TTC549 (cell line): ENCODE results near the gene EFNA5.
"Not testable (repeated sequence)": the region's sequence is repeated elsewhere in the genome, so short reads cannot be mapped to it uniquely, and the experiment has no call there.

Experiments used
- FAIRE-seq: peaks from 2 replicates; lab custom pipeline; 2012; peaks lifted over from hg19 to GRCh38; lab: Jason Lieb, UNC

Gene EFNA5

DNA sequence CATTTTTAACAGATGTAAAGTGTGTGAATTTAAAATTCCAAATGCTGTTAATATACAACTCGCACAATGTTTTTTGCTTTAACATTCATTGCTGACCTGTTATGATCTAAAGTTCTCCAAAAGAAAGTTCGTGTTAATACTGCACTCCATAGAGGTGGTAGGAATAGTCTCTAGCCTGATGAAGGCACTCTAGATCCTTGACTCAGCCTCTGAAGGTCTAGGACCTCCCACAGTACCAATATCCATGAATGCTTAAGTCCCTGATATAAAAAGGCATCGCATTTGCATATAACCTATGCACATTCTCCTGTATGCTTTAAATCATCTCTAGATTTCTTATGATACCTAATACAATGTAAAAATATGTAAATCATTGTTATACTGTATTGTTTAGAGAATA lies 213.6 kb downstream of the EFNA5 start:
- FAIRE-seq, result no peak

DNA sequence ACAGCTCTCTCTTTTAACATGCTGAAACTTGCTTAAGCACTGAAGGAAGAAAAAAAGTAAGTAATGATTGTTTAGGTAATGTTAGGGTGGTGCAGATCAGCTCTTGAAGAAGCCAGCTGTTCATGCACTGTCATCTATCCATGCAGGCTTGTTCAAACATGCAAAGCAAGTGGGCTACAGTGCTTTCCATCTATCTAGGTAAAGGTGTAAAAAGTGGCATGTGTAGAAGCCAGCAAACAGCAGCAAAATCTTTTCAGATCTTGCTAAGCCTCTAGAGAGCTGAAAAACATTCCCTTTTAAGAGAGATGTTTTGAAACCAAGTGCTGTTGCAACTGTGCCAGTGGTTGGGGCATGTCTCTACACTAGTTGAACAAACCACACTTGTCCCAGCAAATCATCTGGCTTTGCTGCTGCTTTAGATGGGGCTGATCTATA lies 214.4 kb downstream of the EFNA5 start:
- no peak for FAIRE-seq

DNA sequence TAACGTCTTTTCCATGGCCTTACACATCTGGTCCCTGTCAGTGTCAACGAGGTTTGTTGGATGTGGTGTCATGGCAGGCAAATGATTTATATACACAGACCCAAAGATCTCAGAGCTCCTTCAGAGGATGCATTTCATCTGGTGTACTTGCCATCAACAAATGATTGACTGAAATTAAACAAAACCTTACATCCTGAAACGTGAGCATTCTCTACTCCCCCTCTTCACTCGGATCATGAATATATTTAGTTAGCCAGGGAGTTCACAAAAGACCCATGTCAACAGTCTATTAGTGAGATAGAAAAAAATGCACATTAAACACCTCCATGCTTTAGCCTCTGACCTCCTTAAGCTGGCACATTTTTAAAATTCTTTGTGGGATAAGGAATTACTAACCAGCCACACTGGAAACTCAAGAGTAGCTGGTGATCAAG lies 215.6 kb downstream of the EFNA5 start:
- no peak for FAIRE-seq

DNA sequence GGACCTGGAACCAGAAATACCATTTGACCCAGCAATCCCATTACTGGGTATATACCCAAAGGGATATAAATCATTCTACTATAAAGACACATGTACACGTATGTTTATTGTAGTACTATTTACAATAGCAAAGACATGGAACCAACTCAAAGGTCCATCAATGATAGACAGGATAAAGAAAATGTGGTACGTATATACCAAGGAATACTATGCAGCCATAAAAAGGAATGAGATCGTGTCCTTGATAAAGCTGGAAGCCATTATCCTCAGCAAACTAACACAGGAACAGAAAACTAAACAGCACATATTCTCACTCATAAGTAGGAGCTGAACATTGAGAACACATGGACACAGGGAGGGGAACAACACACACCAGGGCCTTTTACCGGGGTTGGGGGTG lies 218.9 kb downstream of the EFNA5 start:
- not testable (repeated sequence) for FAIRE-seq

DNA sequence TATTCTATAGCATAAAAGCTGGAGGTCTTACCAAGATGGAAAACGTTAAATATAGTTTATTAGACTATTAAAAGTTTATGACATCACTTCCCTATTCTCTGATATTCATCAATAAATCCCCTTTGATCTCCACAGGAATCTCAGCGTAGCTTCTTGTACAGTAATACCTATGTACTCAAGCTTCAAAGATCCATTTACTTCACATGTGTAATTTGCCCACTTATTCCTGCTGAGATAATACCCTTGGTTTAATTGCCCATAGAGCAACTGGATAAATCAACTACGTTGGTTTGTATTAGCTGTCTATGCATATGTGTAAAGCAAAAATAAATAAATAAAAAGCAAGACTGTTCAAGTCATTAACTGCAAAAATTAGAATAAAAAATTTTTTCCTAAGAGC lies 219.7 kb downstream of the EFNA5 start:
- no peak for FAIRE-seq

DNA sequence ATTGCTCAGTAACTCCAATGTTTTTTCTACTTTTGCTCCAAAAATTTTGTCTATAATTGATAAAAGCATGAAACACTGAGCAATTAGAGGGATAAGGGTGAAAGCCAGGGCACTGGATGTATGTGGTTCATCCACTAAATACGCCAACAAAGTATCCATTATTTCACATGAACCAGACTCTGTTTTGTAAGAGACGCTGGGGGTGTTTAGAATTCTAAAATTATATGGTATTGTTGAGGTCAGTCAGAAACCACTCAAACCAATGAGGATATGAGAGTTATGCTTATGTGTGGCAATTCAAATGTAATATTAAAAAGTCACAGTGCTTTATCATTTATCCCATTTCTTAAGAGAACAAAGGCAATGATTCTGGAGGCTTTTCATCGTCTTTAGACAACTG lies 220.2 kb downstream of the EFNA5 start:
- no peak for FAIRE-seq

DNA sequence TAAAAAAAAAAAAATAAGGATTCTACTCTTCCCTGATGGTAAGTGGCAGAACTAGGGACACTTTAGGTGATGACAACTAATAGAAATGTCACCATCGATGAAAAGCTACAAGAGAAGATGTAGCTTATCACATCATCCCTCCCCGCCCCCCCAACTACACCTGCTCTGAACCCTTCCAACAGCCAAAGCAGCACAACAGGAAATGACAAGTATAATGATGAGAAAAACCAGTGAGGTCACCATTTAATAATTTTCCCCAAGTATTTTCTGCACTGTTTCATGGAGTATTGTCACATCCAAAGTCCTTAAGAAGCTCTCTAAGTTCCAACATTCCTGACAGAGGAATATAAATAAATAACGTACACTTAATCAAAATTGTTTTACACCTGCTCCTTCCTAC lies 221.4 kb downstream of the EFNA5 start:
- no peak for FAIRE-seq

DNA sequence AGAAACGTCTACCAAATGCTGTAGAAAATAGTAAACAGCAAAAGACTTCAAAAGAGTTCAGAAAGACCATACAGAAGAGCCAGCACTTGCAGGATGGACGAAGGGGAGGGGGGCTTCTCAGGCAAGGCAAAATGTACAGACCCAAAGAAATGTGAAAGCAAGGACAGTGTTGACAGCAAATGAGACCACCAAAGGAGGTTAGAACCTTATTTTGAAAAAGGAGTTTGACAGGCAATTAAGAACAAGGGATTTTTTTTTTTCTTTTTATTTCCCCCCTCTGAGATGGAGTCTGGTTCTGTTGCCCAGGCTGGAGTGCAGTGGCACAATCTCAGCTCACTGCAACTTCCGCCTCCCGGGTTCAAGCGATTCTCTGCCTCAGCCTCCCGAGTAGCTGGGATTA lies 223.2 kb downstream of the EFNA5 start:
- no peak for FAIRE-seq

DNA sequence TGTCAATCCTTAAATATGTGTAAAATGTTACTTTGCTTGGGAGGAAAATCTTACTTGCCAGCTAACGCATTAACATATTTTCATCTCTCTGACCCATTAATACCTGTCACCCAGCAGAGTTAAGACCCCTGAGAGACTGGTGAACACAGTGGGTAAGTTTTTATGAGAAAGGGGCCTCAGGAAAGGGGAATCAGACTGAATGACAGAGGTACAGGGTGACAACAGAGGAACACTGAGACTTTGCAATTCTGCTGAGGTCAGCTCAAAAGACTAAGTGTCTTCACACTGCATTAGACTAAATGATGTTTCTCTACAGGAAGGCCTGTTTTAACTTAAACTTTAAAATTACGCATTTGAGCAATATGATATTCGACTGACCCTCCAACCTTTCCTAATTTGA lies 223.8 kb downstream of the EFNA5 start:
- no peak for FAIRE-seq

DNA sequence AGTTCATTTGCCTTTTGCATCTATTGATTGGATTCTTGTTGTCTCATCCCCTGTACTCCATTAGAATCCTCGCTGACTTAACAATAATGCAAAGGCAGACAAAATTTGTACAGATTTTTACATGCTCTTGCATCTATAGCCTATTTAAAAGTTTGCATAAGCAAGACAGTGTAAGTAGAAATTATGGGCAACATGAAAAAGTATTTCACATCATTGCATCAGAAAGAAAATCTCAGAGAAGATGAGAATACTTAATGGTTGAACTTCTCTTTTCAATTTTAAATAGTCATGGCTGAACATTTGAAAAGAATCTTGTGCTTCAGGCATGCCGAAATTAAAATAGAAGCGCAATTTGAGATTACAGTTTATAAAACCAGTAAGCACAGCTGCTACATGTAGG lies 226.4 kb downstream of the EFNA5 start:
- no peak for FAIRE-seq

DNA sequence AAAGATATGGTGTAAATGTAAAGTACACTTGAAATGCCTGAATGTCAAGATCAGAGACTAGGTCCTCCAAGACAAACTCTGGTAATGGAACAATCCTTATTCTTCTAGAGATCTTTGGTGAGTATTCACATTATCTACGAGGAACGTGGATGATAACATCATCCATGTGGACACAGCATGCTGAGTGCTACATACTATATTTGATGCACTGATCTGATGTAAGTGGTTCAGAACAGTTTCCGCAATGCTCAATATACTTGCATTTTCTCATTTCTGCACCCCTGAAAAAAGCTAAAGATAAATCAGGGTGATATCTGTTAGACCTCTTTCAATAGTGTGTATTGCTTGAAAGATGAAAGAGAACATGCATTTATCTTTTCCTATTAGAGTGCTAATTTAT lies 226.8 kb downstream of the EFNA5 start:
- no peak for FAIRE-seq

DNA sequence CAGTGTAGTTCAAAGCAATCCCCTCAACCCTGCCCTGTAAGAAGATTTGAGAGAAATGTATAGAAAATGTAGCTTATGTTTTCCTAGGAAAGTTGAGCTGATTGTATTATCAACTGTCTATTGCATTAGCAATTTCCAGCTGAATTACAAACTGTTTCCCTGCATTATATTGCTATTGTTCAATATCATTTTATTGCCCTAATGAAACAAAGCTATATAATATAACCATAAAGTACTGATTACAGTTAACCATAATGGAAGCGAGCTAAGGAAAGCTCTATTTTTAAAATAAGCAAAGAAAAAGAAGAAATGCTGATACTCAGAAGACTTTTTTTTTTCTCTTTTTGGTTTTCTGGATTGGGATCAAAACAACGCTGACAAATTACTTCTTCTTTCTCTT lies 228.3 kb downstream of the EFNA5 start:
- FAIRE-seq, result no peak

DNA sequence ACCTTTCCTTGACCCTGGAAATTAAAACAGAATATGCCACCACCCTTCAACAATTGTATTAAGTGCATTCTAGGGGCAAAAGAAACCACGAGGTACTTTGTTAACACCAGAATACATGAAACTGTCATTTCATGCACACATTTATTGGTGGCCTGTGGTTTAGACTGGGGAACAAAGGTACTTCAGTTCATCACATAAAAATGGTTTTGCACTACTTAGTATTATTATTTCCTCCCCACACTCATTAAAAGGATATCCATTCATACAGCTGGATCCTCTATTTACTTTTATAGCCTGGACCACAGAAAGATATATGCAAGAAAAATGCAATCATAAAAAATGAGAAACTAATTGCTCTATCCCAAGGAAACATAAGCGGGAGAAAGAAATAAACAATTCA lies 230.9 kb downstream of the EFNA5 start:
- no peak for FAIRE-seq

DNA sequence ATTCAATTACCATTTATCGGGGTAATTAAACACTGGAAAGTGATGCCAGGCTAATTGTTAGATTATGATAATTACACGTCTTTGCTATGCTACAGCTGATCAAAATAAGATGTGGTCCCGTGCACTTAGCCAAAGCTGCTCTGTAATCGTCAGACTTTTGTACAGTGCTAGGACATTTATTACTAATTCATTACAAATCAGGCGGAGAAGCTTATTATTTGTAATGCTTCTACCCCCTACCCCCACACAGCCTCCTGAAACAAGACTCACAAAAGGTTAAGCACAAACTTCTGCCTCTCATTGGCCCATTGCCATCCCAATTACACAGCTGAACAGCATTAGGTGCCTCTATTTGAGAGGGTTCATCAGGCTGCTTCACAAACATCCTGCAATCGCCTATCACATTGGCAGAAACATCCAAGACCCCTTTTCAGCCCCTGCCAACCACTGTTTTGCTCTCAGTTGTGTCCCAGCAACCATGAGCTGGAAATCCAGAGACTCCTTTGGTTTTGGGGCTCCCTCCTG lies 232.7 kb downstream of the EFNA5 start:
- no peak for FAIRE-seq

DNA sequence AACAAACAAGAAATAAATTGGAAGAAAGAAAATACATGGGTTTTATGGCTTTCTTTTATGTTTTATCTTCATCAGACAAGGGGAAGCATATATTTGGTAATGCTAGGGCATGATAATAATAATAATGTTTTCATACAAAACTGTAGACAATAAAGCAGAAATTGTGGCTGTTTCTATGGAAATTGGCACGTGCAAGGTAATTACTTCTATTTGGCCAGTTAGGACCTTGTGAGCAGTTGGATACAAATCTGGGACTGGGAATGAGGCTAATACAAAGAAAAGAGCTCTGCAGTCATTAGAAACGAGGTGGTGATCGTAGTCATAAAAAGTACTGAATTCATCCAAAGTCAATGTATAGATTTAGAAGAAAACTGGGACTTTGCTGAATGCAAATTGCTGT lies 233.6 kb downstream of the EFNA5 start:
- no peak for FAIRE-seq

DNA sequence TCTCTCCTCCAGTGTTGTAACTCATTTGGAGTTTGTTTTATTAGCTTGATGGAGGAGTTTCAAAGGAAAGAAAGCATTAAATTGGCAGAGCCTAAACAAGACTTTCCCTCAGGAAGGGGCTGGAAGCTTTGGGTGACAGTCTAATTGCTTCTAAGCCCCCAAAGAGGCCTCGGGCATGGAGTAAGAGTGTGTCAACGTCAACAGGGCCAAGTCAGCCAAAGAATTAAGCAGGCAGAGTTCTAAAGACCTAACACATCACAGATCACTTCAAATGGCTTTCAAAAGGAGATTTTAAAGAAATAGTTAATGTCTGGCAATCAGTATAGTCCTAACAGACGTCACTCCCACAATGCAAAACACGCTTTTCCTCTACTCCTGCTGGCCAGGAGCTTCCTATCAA lies 234.5 kb downstream of the EFNA5 start:
- no peak for FAIRE-seq

DNA sequence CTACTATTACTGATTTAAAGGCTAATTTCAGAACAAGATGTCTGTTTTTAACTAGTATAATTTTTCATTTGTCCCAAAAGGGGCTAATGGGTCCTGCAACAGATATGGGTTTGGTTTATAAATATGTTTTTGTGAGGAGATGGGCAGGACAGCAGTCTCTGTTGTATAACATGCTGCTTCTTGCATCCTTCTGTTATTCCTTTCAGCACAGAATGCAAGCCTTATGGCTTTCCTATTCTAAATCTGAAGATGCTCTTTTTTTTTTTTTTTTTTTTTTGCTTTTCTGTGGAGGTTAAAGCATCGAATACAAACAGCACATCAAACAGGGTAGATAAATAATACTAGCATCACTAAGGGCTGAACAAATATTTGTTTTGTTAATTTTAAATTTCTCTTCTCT lies 235.7 kb downstream of the EFNA5 start:
- FAIRE-seq, result no peak

DNA sequence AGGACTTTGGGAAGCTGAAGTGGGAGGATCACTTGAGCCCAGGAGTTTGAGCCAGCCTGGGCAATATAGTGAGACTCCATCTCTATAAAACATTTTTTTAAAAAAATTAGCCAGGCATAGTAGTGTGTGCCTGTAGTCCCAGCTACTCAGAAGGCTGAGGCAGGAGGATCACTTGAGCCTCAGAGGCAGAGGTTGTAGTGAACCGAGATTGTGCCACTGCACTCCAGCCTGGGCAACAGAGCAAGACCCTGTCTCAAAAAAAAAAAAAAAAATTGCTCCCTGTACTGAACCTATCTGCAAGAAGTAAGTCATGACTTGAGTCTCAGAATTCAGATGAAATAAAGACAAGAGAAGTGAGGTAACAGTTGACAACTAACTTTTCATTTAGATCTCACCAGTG lies 237.1 kb downstream of the EFNA5 start:
- FAIRE-seq, result not testable (repeated sequence)

DNA sequence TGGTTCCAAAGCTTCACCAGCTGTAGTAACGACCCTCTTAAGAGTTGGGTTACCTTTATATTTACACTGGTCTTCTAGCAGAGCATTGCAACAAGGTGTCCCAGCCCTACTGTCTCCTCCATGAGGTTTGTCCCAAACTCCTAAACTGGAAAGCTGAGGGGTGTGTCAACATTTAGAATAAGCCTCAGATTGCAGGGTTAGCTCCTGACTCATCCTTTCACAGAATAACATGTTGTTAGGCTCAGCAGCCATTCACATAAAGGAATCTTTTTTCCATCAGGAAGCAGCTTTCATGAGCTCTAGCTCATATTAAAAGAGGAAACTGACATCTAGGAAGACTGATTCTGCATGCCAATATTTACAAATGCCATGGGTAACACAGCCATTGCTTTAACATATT lies 238.7 kb downstream of the EFNA5 start:
- FAIRE-seq, result no peak

DNA sequence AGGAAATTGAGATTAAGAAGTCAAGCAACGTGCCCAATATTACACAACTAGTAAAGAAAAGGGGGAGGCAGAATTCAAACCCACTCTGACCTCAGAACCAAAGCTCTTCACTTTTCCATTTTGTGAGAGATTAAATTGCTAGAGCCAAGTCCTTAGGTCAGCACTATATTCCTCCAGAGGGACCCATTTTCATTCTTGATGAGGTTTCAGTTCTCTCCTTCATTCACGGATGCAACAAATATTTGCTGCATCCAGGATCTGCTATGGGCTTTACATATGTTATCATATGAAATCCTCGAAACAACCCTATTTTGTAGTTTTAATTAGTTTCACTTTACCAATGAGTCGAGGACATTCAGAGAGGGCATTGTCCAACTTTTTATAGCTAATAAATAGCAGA lies 239.2 kb downstream of the EFNA5 start:
- no peak for FAIRE-seq

DNA sequence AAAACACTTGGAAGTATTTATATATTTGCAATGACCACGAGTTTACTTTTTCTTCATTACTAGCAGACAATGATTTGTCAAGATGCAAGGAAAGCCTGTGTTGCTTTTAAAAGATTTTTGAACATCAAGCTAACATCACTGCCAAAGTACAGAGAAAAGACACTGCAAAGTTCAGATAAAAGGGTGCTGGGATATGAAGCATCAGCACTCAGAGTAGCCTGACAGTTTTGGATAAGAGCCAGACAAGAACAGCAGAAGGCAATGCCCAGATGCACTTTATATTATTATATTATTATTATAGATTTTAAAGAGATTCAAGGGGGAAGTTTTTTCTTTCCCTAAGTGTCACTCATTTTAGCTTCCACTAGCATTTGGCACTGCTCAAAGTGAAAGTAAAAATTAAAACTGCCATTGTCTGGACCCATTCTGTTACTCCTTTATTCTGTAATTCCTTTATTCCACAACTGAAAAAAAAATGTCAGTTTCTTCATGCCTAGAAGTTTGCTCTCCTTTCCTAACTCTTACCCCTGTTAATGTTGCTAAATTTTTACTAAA lies 240.6 kb downstream of the EFNA5 start:
- no peak for FAIRE-seq

DNA sequence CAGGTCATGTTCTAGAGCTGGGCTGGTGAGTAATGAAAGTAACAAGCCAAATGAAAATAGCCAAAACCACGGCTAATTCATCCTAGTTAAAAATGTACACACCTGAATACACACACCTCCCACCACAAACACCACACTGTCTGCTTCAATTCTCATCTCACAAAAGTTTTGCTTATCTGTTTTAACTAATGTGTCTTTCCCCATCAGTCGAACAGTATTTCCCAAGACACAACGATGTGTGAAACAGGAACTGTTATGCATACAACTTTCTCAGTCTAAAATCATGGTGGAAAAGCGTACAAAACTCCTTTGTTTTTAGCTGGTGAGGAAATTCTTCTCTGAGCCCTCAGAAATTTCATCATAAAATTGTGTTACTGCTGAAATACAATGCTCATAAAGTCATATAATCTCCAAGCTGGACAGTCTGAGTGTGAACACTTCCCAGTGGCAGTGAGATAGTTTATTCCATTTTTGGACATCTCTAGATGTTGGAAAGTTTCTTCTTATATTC lies 242.4 kb downstream of the EFNA5 start:
- no peak for FAIRE-seq

DNA sequence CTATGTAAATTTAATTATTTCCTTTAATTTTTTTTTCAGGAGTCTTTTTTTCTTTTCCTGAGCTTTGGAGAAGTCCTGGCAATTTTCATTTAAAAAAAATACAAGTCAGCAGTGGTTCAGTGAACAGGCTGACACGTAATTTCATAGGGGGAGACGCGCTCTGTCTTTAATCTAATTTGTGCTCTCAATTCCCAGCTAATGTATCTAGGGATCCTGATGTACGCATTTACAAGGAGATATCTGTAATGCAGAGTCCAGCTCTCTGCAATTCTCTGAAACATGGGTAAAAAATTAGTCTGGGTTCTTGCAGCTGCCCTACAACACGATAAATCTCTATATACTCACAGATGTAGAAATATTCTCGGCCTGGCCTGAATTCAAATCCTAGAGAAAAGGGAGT lies 243.9 kb downstream of the EFNA5 start:
- no peak for FAIRE-seq

DNA sequence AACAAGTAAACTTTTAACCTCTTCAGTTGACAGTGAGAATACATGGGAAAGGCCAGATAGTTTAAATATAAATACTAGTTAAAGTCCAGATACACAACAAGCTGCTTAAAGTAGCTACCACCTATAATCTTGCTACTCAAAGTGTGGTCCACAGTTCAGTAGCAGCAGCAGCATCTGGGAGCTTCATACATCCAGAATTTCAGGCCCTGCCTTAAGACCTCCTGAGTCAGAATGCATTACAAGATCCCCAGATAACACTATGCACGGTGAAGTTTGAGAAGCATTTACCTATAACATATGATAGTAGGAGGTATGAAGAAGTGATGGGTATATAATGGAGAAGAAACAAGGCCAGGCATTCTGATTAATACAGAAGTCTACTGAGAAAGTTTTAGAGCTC lies 244.5 kb downstream of the EFNA5 start:
- FAIRE-seq, result no peak

DNA sequence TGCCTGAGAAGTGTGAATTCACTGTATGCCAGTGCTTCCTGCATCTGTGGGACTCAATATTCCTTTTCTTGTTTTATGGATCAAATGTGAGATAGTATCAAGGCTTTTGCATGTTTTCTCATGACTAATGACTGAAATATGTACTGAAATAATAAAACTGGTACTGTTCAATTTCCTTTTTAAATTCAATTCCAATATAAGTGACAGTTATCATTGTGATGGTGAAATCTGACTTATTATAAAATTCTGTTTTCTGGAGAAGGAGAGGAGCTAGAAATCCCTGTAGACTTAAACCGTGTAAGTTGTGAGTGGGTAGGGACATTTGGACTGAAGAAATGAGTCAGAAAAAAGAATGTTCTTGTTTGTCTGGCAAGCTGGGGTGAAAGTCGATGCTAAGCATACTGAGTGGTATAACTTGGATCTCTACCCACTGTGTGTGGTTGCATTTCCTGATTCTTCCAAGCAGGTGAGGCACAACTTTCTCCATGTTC lies 245.2 kb downstream of the EFNA5 start:
- FAIRE-seq, result no peak
